Measurements from ENCODE around the gene TBC1D1. TPM values are rescaled to one million over a fixed set of nuclear protein-coding genes. Genes with fewer than 3 reads are reported as not detected.

TBC1D1 gene
- total and polyA plus RNA-seq, 2 of the 8 experiments (the other 6 are each of a cell fraction or from before 2014, with no cell fraction given): 96.9 to 162 TPM

GRCh38 chr4:38002451-38003071 is 111.7 kb downstream of the TBC1D1 start (continued):
- TF ChIP-seq SIRT6 (IDR thresholded peaks at IDR 0.05; ENCODE audit: low read length) (no peak), SAP30 (IDR thresholded peaks at IDR 0.05; ENCODE audit: insufficient read depth, insufficient replicate concordance, low read length) (no peak), CBX8 (IDR thresholded peaks at IDR 0.05; ENCODE audit: borderline replicate concordance, low read depth, low read length) (no peak), JUND (IDR thresholded peaks at IDR 0.05; ENCODE audit: low read length) (peak; percentile 47; the same call in 1 of the 2 replicates), CHD2 (IDR thresholded peaks at IDR 0.05; ENCODE audit: low read length) (no peak), CHD1 (IDR thresholded peaks at IDR 0.05; ENCODE audit: low read depth, low read length) (no peak), TCF12 (IDR thresholded peaks at IDR 0.05; ENCODE audit: low read depth, low read length) (no peak), YY1 (IDR thresholded peaks at IDR 0.05; ENCODE audit: low read depth, low read length) (0 out of 2 replicates have a peak, but pooled peaks have one; percentile 23), HDAC2 (IDR thresholded peaks at IDR 0.05; ENCODE audit: borderline replicate concordance in 1 of 2, low read depth in 2 of 2, low read length in 2 of 2) (no peak), RXRA (IDR thresholded peaks at IDR 0.05; ENCODE audit: insufficient read depth, low read depth, low read length) (no peak)
